Astrocyte of the hippocampus (primary cell): ENCODE measurements around the gene GAS7.
A peak's percentile ranks its signal among the peaks of the same experiment; 100 is the strongest.

Experiments used
- DNase-seq: peaks from one replicate; pipeline ENCODE4 v3.0.0; 2011; ENCODE audit warnings: low read depth, low spot score

The GAS7 gene

DNA sequence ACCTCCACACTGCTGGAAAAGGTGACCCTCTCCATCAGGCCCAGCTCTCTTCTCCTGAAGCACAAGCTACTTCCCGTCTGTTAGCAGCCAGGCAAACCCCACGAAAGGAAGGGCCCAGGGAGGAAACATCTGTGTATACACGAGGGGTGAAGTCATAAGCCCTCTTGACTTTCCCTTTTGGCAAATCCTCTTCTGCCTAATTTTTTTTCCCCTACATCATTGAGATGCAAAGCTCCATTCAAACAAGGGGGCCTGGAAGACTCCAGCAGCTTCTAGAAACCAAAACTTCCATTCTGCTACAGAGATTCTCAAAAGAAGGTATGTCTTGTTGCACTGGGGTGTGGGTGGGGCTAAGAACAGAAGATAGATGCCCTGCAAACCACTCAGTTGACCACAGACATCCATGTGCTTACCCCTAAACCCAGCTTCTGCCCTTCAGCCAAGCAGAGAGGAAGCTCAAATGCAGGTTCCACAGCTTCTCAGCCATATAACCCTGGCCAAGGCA, 147.8 kb downstream of the GAS7 start:
- no peak for DNase-seq

DNA sequence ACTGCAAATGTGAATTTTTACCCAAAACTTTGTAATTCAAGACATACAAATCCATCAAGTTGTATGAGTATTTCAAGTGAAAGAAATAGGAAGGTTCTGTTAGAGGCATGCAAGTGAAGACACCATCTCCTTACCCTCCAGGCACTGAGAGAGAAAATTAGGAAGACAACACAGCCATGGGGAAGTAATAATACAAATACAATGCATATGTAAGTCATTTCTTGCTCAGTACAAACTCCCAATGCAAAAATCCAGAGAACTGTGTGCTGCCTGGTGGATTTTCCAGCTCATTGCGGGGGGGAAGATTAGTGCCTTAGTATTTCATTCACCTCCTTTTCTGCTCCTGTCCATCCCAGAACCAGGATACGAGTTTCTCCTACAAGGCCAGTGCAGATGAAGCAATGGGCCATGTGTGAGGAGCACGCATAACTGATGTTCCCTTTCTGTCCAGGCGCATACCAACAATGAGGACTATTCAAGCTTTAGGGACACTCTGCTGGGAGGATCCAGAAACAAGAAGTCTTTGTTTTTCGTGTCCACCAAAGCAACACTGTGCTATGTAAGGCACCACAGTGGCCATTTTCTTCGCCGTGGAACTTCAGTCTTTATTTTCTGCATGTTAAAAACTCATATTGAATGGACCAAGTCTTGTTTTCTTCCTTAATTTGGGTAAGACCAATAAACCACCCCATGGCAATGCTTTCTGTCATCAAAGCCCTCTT, 149.6 kb downstream of the GAS7 start:
- DNase-seq = no peak

DNA sequence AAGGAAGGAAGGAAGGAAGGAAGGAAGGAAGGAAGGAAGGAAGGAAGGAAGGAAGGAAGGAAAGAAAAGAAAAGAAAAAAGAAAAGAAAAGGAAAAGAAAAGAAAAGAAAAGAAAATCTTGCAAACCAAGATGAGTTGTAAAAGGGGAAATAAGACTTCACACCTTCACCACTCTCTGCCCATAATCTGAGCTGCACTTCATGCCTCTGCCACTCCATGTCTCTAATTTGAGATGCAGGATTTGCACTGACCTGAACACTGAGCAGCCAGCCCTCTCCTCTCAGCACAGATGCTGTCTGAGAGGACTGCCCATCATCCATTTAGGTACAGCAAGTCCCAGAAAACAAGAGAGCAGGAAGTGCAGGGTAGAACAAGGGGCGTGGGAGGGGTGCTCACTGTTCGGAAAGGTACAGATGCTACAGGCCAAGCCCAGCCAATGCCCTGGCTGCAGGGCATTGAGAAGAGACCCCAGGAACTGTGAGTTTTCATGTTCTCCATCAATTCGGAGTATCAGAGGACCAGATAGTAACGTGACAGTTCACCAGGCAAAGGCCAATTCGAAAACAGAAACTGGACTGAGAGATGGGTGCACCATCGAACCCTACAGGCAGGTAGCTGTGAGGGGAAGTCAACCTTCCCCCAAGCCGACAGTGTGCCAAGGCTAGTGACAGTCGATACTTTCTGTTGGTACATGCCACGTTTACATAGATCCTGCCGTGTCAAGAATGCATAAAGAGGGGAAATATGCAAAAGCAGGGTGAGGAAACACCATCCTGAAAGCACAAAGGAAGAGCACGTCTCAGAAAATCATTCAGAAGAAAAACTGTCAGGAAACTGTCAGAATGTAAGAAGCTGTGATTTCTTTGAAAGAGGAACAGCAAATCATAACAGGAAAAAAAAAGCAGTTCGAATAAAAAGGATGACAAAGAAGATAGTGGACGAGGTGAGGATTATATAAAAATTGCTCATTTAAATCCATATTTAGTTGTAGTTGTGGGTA, 151.3 kb downstream of the GAS7 start:
- DNase-seq = no peak

DNA sequence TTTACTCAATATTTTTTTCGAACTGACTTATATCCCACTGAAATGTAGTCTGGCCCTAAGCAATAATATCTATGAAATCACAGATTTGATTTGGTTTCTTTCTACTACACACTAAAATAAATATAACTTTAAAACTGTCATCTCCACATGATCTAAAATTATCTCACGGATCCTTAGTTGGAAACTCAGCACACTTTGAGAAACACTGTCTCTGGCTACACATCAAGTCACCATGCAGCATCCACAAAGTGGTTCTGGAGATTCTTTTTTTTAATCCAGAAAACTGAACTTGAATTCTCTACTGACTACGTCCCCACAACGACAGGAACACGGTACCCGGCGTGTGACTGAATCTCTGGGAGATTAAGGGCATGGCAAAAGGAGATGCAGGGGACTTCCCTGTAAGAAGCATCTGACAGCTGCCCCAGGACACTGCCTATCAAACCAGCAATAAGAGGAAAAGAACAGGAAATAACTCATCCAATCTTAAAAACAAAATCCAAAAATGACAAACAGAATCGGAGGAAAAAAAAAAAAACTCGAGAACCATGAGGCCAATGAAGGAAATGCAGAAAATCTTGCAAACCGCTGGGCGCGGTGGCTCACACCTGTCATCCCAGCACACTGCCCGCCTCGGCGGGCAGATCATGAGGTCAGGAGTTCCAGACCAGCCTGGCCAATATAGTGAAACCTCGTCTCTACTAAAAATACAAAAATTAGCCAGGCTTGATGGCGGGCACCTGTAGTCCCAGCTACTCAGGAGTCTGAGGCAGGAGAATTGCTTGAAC, 152.3 kb downstream of the GAS7 start:
- DNase-seq = no peak

DNA sequence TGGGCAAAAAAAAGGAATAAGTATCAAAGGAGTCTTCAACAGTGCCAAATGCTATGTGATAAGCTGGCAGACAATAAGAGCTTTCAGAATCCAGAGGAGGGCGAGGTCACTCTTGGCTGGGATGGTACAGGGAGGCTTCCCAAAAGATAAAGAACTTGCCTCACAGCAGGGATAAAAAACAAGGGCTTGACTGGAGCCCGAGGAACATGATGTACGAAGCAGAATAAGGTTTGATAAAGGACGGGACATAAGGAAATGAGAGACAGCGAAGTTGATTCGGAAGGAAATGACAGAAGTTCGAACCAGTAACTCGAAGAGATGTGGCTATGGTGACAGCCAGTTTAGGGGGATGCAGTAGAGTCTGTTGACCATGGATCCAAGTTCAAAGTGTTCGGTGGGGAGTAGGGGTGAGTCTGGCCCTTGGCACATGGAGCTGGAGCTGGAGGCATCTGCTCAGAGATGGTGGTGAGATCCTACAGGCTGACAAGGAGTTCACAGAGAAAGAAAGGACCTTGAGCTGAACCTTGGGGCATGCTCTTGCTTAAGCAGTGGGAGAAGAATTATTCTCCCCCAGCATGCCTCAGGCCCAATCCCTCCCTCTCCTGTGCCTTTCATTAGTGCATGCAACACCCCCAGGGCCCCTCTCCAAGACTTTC, 155.7 kb downstream of the GAS7 start:
- no peak for DNase-seq

DNA sequence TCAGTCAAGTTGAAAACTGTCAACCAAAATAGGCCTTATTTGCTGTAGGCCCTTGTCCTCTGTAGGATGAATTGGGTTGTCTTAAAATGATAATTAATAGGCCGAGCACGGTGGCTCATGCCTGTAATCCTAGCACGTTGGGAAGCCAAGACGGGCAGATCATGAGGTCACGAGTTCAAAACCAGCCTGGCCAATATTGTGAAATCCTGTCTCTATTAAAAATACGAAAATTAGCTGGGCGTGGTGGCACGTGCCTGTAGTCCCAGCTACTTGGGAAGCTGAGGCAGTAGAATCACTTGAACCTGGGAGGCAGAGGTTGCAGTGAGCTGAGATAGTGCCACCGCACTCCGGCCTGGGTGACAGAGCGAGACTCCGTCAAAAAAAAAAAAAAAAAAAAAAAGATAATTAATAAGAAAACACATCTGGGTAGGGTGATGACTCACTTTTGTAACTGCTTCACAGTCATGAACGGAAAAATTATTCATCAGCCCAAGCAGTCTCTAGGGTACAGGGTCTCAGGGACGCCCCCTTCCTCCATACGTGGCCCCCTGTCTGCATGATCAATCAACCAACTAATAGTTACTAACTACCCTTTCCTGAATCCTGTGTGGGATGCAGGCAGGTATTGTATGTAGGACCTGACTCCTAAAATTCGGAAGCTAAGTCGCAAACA, 156.4 kb downstream of the GAS7 start:
- no peak for DNase-seq

DNA sequence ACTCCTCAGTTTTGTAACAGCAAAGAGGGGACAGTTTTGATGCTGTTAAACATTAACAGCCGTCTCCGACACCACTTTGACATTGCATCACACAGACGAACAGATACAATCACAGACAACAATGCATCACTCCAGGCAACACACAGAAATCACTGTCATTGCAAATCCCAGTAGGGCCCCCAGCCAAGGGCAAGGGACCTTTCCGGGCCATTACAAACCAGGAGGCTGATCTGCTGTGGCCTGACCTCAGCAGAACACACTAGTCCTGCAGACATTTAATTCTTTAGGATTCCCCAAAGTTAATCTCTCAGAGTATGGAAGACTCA, 157.2 kb downstream of the GAS7 start:
- DNase-seq = no peak

DNA sequence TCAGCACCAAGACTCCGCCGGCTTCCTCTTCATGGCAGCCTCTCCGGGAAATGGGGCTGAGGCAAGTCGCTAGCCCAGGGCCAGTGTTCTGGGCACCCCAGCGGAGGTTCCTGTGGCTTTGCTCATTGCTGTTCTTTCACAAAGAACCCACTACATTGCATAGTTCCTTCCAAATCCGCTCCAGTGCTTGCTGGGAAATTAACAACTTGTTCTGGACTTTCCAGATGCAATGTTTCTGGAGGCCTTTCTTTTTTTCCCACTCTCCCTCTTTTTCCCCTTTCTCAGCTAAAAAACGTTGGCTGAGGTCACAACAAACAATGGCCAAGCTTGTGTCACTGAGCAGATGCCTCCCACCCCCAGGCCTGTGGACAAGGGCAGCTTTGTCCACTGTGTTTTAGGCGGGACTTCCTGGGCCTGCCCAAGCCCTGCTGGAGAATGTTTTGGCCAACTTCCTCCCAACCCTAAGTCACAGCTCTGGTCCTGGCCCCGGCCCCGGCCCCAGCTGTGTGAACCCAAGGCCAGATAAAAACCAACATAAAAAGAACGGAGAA, 161.8 kb downstream of the GAS7 start:
- no peak for DNase-seq

DNA sequence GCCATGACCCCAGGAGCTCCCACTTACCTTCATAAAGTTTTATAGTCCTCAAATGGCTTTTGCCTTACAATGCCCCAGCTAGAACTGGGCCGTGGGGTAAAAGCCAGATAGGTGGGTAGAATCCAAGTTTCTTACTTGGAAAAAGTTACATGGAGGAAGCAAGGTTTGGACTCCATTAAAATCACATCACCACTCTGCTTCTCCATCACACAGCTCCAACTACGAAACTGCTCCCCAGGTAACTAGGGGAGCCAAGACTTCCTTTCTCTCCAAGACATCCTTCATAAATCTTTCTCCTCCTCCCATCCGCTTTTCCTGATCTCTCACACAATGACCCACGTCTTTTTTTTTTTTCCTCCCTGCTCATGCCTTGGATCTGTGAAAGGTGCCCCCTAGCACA, 162.5 kb downstream of the GAS7 start:
- DNase-seq = no peak

DNA sequence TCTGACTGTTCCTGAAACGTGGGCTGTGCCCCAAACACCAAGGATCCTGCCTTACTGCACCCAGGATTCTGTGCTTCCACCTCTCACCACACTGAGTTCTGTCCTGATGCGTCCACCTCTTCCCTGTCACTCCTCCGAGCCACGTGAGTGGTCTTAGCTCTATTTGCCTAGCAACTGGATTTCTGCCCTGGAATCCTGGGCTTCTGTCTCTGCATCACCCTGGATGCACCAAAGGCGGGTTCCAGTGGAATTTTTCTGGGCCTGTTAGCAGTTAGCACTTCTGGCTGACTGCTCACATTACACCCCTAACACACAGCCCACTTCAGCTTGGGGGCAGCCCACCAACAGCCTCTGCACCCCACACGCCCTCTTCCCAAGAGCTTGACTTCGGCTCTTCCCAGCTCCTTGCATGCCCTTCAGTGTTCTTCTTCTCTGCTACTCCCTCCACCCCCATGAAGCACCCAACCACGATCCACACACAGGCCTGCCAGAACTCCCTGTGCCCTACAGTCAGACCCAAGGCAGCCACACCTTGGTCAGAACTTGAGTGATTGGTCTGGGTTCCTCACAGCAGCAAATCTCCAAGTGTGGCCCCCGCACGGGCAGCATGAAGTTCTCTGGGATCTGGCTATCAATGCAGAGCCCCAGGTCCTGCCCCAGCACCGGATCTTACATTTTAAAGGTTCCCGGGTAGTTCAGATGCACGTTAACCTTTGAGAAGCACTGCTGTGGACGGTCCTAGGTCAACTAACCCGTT, 163.5 kb downstream of the GAS7 start:
- DNase-seq = no peak

DNA sequence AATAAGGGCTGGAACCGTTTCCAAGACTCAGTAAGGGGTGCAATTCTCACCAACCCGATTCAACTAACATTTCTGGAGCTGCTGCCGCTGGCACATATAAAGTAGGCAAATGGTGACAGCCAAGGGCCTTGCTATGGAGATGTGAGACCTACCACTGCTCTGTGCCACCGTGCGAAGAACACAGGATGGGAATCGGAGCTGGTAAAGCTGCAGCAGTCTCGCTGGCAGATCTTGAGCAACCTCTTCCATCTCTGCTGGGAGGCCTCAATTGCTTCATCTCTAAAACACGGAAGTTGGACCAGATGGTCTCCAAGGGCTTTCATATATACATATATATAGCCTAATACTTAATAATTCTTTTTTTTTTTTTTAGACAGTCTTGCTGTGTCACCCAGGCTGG, 164.4 kb downstream of the GAS7 start:
- DNase-seq = no peak

DNA sequence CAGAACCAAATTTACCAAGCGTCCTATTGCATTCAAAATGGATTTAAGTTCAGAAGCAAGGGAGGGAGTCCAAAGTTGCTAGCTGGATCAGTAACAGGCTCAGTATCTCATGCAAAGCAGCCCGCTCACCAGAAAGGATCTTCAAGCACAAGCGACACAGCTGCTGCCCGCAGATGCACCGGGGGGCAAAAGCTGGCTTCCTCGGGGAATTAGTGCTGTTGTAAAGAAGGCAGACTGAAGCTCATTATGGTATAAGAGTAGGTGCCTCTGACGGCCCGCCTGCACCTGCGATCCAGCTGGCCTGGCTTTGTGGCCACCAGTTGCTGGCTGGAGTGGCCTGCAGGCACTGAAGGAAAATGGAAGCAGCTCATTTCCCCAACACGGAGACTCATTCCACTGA, 165.0 kb downstream of the GAS7 start:
- DNase-seq = no peak

DNA sequence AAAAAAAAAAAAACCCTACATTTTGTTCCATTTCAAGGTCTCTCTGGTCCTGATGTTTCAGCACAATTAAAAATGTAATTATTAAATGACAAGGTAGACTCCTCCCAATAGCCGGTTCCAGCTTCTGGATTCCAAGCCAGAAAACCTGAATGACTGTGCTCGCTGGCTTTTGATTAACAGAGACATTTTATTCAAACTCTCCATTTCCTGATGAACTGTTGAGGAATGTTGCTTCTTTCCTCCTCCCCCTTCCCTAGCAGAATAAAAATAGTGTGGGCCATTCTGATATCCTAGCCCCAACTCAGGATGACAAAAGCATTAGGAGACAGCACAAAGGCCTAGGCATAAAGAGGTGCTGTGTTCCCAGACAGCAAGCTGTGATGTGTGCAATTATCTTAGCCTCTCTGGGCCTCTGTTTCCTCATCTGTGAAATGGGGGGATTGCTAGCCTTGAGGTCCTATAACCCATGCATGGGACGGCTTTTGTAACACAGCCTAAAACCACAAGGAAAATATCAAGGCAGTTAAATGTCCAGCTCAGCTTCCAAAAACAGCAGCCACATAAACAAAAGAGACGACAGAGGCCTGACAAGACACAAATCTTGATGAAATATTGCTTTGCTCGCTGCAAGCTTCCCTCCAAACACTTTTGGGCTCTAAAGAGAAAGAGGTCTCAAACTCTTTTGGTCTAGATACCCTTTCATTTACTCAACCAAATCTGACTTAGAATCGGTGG, 166.1 kb downstream of the GAS7 start:
- DNase-seq = peak; percentile 20

DNA sequence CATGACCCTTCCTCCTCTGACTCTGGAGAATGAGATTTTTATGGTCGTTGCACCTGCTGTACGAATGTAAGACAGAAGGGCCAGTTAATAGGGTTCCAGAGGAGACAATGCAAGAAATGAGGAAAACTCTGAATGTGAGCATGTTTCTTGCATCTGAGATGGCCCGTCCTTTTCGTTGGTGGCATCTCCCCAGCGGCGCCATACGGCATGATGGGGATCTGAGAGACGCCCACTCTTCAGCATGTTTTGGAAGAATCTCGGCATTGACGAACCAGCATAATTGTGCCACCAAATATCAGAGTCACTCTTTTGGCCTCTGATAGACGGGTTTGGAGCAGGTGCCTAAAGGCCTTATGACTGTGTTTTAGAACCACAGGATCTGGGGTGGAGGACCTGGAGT, 166.8 kb downstream of the GAS7 start:
- DNase-seq = no peak

DNA sequence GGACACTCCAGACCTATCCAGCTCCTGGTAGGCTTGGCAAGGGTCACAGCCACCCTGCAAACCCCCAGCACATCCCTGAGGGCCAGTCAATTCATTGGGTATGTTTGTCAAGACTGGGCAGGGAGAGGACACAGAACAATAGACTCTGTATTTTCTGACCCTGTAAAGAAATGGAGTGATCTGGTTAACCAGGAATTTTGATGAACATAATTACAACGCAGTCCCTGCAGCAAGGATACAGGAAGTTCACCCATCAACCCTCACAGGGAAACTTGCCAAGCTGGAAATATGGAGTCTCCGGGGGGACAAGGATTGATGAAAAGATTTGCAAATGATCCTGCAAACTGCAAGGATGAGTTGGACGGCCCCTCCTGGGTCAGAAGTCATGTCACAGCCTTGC, 167.3 kb downstream of the GAS7 start:
- DNase-seq = no peak

DNA sequence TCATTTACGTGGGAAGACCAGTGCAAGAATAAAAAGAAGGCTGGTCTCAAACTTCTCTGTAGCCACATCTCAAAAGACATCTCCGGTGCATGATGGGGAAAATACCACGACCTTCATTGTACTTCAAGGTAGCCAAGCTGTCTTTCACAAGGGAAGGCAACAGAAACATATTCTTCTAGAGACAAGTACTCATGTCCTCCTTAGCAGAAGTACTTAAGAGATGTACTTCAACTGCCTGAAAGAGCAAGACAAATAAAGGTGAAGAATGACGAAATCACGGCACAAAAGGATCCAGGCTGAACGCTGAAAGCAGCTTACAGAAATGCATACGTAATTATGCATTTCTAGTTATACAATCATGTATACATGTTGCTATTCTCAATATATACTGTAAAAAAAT, 169.3 kb downstream of the GAS7 start:
- DNase-seq = no peak

DNA sequence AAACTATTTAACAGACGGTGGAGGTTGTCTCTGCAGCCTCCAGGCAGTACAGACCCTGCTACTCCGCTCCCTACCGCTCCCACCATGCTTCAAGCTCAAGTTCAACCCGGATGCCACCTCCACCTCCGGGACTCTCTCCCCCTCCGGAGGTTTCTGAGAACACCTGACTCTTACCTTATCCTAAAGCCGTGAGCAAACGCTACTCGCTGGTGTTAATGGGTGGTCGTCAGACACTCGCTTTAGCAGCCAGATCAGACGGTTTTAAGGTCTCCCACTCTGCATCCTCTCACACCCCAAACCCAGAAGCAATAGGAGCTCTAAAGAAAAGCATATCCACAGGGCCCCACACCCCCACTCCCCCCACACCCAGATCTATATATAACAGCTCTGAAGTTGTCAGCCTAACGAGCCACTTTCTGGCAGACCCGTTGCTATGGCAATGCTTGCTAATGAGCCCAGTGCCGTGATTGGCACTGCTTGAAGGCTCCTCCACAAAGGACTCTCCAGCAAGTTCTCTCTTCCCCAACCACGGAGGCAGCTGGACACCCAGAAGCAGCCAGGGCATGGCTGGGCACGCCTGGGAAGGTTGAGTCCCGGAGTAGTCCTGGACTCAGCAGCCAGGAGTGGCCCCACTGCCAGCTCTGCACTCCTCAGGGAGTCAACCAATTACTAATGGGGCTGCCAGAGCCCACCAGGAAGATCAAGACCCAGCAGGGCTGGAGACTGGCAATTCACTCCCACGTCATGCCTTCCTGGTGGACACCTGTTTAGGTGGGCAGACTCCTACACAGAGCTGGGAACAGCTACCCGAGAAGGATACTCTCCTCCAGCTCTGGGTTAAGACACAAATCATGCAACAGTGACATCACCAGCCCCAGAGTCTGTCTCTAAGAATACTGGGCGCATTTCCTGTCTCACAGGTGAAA, 172.2 kb downstream of the GAS7 start:
- DNase-seq = peak; percentile 55

DNA sequence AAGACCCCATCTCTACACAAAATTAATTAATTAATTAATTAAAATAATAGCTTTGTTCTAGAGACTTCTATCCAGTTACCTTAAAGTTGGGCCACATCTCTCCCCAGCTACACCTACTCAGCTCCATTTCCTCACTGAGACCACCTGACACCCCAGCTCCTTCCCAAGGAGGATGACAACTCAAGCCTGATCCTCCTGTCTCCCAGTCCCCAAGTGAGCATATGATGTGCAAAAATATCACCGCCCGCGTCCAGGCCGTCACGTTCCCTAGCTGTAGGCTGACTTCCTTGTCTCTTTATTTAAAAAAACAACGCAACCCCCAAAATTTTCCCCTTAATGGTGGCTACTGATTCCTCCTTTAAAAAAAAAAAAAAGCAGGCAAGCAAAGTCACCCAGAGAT, 173.2 kb downstream of the GAS7 start:
- no peak for DNase-seq
